ENCODE data around the gene MRPL48. TPM values are rescaled to one million over a fixed set of nuclear protein-coding genes. Genes with fewer than 3 reads are reported as not detected.
A peak's percentile ranks its signal among the peaks of the same experiment; 100 is the strongest.
"Not testable (repeated sequence)": the region's sequence is repeated elsewhere in the genome, so short reads cannot be mapped to it uniquely, and the experiment has no call there.

The MRPL48 gene
- polyA plus RNA-seq, 4 donors: 45.7 to 73.7 (median 59.8) TPM

- DNase-seq (ENCODE audit: low read depth in 4 of 4, low spot score in 3 of 4): no peak
Measured at GRCh38 chr11:73833067-73833466, 45.4 kb downstream of the MRPL48 start.

- DNase-seq (ENCODE audit: low read depth in 4 of 4, low spot score in 3 of 4): no peak
Measured at GRCh38 chr11:73838443-73839122, 50.9 kb downstream of the MRPL48 start.

- DNase-seq (ENCODE audit: low read depth in 4 of 4, low spot score in 3 of 4): no peak
Measured at GRCh38 chr11:73839123-73839457, 51.4 kb downstream of the MRPL48 start.

GRCh38 chr11:73851046-73851764, 63.5 kb downstream of the MRPL48 start:
- no peak for DNase-seq (ENCODE audit: low read depth in 4 of 4, low spot score in 3 of 4)

GRCh38 chr11:73852049-73852448, 64.4 kb downstream of the MRPL48 start:
- no peak for DNase-seq (ENCODE audit: low read depth in 4 of 4, low spot score in 3 of 4)

- no peak for DNase-seq (ENCODE audit: low read depth in 4 of 4, low spot score in 3 of 4)
Measured at GRCh38 chr11:73854680-73855079, 67.0 kb downstream of the MRPL48 start.

GRCh38 chr11:73856031-73856567, 68.4 kb downstream of the MRPL48 start:
- DNase-seq (ENCODE audit: low read depth in 4 of 4, low spot score in 3 of 4): no peak

GRCh38 chr11:73859671-73860070, 72.0 kb downstream of the MRPL48 start:
- DNase-seq (ENCODE audit: low read depth in 4 of 4, low spot score in 3 of 4): no peak

- DNase-seq (ENCODE audit: low read depth in 4 of 4, low spot score in 3 of 4): no peak
Measured at GRCh38 chr11:73860202-73860601, 72.5 kb downstream of the MRPL48 start.

- no peak for DNase-seq (ENCODE audit: low read depth in 4 of 4, low spot score in 3 of 4)
Measured at GRCh38 chr11:73862986-73863385, 75.3 kb downstream of the MRPL48 start.

GRCh38 chr11:73866095-73866579, 78.5 kb downstream of the MRPL48 start:
- no peak for DNase-seq (ENCODE audit: low read depth in 4 of 4, low spot score in 3 of 4)

GRCh38 chr11:73866586-73866996, 78.9 kb downstream of the MRPL48 start:
- DNase-seq (ENCODE audit: low read depth in 4 of 4, low spot score in 3 of 4): peak; percentile 14 to 30 (median 19)

- DNase-seq (ENCODE audit: low read depth in 4 of 4, low spot score in 3 of 4): no peak
Measured at GRCh38 chr11:73869332-73869949, 81.8 kb downstream of the MRPL48 start.

GRCh38 chr11:73870261-73870660, 82.6 kb downstream of the MRPL48 start:
- no peak for DNase-seq (ENCODE audit: low read depth in 4 of 4, low spot score in 3 of 4)

- no peak for DNase-seq (ENCODE audit: low read depth in 4 of 4, low spot score in 3 of 4)
Measured at GRCh38 chr11:73872749-73873357, 85.2 kb downstream of the MRPL48 start.

- DNase-seq (ENCODE audit: low read depth in 4 of 4, low spot score in 3 of 4): no peak
Measured at GRCh38 chr11:73875380-73875779, 87.7 kb downstream of the MRPL48 start.

GRCh38 chr11:73875840-73876239, 88.2 kb downstream of the MRPL48 start:
- no peak for DNase-seq (ENCODE audit: low read depth in 4 of 4, low spot score in 3 of 4)

GRCh38 chr11:73876424-73877310, 89.0 kb downstream of the MRPL48 start, which contains the start of the genes COA4 and PAAF1:
Gene COA4, minus strand, starts transcription at chr11:73876846. Its CDS starts 3,468 bp downstream, at chr11:73873378.
Gene PAAF1, plus strand, starts transcription at chr11:73876999. Its CDS starts 23 bp downstream, at chr11:73877022.
- DNase-seq (ENCODE audit: low read depth in 4 of 4, low spot score in 3 of 4): peak; percentile 95 to 96 (median 96)

GRCh38 chr11:73878771-73879170, 91.1 kb downstream of the MRPL48 start:
- no peak for DNase-seq (ENCODE audit: low read depth in 4 of 4, low spot score in 3 of 4)

GRCh38 chr11:73880449-73880848, 92.8 kb downstream of the MRPL48 start:
- DNase-seq (ENCODE audit: low read depth in 4 of 4, low spot score in 3 of 4): not testable (repeated sequence)

Measured in left renal pelvis (tissue), 4 donors.